ENCODE data around the gene UBE2G2.
A peak's percentile ranks its signal among the peaks of the same experiment; 100 is the strongest.

The UBE2G2 gene

DNA sequence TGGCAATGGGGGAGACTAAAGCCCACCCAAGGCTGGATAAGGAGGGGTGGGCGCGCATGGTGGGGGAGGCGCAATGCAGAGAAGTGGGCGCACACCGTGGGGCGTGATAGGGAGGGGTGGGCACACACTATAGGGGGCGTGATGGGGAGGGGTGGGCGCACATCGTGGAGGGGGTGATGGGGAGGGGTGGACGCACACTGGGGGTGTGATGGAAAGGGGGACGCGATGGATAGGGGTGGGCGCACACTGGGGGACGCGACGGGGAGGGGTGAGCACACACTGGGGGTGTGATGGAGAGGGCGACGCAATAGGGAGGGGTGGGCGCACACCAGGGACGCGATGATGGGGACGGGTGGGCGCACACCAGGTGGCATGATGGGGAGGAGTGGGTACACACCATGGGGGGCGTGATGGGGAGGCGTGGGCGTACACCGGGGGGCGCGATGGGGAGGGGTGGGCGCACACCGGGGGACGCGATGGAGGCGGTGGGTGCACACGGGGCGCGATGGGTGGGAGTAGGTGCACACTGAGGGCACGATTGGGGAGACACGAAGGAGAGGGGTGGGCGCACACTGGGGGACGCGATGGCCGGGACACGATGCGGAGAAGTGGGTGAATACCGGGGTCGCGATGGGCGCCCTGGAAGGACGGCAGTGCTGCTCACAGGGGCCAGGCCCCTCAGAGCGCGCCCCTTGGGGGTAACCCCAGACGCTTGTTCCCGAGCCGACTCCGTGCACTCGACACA lies 15.3 kb upstream of the UBE2G2 start:
- FAIRE-seq = no peak

DNA sequence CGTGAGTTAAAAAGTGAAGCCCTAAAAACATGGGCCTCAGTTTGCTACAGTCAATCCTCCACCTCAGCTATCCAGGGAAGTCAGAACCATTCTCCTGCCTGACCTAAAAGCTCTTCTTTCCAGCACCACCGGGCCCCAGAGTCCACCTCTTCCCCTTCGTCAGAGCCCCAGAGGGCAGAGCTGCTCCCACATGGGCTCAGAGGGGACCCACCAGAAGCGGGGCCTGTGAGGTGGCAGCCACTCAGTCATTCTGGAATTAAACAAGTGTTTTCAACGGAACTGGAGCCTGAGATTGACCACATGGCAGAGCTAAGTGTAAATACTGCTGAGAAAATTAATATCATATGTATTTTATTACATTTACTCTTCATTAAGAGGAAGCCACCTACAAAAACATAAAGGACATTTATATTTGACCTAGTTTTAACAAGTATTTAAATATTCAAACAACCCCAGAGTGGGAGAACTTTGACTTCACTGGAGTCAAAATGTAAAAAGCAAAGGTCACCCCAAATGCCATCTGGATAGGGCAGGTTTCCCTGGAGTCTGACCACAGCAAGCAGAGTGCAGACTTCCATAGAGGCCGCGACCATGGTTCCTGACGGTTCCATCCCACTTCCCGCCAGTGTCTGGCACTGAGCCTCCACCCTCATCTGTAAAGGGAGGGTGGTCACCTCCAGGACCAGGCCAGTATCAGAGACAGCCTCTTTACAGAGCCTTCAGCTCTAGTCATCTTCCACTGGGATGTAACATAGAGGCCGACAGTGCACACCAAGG lies 14.4 kb upstream of the UBE2G2 start:
- DNase-seq (ENCODE audit: insufficient read length, low spot score) (no peak), FAIRE-seq (no peak)

More for the DNA sequence above, 15.3 kb upstream of the UBE2G2 start:
- DNase-seq (ENCODE audit: insufficient read length, low spot score) = no peak

DNA sequence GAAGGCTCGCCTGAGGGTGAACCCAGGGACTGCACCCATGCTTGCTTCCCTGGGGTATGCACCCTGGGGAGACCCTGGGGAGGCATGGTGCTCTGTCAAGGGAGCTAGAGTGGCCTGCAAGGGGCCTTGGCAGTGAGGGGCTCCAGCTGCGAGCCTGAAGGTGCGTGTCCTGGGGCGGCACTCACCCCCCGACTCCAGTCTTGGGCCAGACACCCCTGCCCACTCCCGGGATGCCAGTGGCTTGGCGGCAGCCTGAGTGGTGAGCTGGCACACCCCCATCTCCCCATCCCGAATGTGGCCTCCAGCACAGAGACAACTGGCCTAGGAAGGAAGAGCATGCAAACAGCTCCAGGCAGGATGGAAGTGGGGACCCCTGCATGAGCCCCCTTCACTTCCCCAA lies 13.6 kb upstream of the UBE2G2 start:
- FAIRE-seq (no peak), DNase-seq (ENCODE audit: insufficient read length, low spot score) (no peak)

DNA sequence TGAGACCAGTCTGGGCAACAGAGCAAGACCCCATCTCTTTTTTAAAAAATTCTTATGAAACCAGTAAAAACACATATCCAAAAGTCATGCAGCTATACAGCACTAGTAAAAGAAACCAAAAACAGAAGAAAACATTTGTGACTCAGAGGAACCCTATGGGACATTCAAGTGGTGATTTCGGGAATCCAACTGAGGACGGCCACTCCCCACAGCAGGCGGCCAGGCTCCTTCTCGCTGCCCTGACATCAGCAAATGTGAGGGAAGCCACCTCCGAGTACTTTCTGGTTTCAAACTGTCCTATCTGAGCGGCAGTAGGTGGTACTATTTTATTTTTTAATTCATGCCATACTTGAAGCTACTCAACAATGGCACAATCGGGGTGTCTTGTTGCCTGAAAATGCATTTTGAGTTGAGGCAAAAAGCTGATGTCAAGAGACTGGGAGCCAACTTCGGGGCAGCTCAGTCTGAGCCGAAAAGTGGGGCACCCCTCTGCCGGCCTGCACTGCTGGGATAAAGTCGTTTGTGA lies 12.9 kb upstream of the UBE2G2 start:
- no peak for DNase-seq (ENCODE audit: insufficient read length, low spot score)
- no peak for FAIRE-seq

DNA sequence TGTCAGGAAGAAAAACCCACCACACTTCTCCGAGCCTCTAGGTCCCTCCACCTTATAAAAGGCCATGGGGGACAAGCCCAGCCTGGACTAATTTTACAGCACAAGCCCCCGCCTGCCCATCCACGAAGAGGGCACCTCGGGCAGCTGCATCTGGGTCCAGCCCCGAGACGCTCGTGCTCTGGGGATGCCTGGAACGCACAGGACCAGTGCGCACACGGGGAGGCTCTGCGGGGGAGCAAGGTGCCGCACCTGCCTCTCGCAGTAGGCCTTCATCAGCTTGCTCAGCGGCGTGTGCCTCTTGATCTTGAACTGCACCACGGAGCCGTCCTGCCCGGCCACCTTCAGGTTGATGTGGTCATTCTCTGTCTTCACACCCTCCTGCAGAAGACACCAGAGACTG lies 12.1 kb upstream of the UBE2G2 start:
- DNase-seq (ENCODE audit: insufficient read length, low spot score) (no peak), FAIRE-seq (no peak)

DNA sequence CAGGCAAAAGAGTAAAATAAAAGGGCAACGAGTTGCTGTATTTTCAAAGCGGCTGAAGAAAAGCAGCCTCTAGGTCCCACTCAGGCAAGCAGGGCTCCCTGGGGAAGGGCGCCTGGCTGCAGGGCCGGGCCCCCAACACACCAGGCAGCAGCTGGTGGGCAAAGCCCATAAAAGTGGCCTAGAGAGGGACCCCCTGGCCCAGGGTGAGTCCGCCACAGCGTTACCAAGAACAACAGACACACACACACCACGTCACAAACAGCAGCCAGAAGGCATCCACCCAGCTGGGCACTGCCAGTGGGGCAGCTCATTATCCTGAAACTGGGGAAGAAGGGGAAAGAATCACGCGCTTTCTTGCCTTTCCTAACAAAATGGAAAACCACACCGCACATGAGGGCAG lies 11.5 kb upstream of the UBE2G2 start:
- FAIRE-seq = no peak
- no peak for DNase-seq (ENCODE audit: insufficient read length, low spot score)

DNA sequence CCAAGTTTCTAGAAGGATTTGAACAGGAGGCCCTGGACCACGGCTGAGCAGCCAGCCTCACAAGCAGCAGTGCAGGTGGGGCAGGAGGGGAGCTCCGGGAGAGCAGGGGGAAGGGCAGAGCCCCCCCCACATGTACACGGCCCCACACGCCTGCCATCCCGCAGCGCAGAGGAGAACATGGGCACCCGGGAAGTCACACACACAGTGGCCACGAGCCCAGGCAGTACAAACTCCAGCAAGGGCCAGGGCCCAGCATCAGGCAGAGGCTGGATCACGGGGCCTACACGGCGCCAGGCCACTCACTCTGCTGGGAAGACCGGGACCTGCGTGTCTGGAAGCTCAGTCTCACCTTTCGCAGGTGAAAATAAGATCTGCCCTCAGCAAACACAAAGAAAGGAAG lies 11.0 kb upstream of the UBE2G2 start:
- no peak for FAIRE-seq

DNA sequence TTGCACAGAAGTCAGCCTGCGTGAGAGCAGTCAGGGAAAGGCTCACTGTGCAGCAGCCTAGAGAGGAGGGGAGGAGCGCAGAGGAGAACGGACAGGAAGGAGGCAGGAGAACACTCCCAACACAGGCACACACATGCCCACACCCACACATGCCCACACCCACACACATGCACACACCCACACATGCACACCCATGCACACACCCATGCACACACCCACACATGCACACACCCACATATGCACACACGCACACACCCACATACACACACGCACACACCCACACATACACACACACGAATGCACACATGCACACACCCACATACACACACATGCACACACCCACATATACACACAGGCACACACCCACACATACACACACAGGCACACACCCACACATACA lies 9.2 kb upstream of the UBE2G2 start:
- no peak for DNase-seq (ENCODE audit: insufficient read length, low spot score)
- peak; percentile 96 for FAIRE-seq

More for the DNA sequence above, 11.0 kb upstream of the UBE2G2 start:
- DNase-seq (ENCODE audit: insufficient read length, low spot score) = no peak

DNA sequence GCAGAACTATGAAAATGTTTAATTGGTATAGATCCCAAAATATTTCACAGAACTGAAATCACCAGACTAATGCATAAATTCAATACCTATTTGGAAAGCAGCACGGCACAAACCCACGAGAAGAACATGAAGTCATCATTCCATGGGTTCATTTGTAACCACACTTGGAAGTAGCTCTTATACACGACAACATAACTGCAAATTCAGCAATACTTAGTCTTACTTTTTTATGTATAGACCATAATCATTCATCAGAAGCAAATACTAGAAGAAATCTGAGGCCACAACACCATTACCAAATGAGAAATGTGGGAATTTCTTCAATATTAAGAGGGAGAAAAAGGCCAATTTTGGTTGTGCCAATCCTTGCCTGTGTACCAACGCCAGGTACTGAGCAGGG lies 4.2 kb upstream of the UBE2G2 start:
- FAIRE-seq (no peak), DNase-seq (ENCODE audit: insufficient read length, low spot score) (no peak)

DNA sequence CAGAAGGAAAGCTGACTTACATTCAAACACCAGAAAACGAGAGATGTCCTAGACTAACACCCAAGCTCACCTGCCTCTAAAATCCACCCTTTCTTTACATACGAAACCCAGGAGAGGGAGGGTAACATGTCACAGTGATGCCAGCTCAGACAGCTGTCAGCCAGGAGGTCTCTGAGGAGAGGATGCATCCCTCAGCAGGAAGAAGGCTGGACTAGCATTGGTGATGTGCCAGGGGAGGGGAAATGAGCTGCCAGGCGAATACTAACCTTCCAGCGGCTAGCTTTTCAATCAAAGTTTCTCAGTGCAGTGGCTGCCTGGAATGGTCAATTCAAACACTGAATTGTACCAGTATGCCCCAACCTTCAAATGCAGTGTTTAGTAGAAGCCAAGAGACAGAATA lies 3.6 kb upstream of the UBE2G2 start:
- FAIRE-seq = no peak

DNA sequence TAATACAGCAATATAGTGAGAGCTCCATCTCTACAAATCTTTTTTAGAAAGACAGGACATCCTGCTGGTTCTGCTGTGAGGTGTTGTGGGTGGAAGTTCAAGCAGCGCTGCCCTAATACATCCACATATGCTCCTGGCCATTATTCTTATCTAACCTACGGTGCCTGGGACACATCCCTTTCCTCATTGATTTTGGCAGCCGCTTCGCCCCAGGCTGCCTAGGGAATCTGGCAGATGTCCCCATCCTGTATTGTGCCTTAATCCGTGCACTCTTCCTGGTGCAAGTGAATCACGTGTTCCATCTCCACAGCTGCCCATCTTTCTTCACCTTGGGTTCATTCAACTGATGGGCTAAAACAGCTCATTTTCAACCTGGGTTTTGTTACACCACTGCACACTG lies 3.1 kb upstream of the UBE2G2 start:
- DNase-seq (ENCODE audit: insufficient read length, low spot score) (no peak), FAIRE-seq (no peak)

More for the DNA sequence above, 3.6 kb upstream of the UBE2G2 start:
- no peak for DNase-seq (ENCODE audit: insufficient read length, low spot score)

DNA sequence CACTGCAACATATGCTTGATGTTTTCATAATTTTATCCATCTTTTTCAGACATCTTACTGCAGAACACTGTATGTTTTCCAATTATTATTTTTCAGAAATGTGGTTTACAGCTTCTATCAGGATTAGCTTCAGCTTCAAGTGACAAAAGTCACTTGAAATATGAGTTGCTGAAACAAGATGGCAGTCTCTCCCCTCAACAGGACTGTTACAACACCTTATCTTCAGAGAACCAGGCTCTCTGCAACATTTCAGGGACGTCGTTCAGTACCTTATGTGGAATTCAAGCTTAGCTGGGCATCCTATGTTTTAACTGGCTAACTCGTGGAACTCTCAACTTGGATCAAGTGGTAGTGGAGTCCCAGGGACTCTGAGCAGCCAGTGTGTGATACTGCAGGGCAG lies 2.0 kb upstream of the UBE2G2 start:
- FAIRE-seq = no peak

DNA sequence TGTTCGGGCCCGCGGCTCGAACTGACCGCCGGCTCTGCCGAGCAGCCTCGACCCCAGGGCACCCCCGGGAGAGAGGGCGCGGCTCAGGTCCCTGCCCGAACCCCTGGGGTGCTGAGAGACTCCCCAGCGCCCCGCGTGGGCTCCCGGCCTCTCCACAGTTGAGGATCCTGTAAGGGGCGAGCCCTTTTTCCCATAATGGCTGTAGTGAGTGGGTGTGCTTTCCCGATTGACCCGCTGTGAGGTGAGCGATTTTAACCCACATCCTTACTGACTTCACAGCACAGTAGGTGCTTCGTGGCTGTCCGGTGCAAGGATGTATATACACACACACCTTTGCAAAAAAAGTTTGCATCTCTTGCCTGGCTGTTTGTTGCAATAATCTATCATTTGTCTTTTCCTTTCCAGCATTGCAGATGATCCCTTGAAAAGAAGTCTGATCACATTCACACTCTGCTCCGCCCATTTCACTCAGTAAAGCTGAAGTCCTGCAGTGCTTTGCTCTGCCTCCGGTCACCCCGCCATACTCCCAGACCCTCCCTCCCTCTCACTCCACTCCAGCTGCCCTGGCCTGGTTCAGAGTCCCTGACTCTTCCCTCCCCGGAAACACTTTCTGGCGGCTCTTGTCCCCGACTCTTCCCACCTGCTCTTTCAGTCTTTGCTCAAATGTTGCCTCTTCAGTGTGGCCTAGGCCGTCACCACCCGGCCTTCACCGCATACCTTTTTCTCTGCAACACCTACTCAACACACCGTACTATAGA lies 955 bp upstream of the UBE2G2 start:
- DNase-seq (ENCODE audit: insufficient read length, low spot score) = peak; percentile 21
- no peak for FAIRE-seq

More for the DNA sequence above, 2.0 kb upstream of the UBE2G2 start:
- no peak for DNase-seq (ENCODE audit: insufficient read length, low spot score)

DNA sequence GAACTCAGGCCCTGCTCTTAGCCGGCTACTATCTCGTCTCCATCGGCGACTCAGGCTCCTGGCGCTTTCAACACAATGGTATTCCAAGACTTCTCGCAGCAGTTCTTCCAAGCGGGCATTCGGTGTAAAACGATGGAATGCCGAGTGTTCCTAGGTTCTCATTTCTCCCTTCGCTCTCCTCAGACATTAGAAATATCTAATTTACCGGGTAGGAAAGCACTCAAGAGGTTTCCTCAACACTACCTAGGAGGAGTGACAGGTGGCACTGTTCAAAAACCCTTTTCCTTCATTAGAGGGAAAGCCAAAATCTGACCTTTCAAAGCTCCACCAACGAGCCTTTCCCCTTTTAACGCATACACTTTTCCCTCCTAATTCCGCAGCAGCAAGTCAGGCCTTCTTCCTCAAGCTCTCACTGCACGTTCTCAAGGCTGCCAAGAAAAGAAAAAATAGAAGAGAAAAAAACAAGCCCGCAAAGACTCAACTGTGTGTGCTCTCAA lies 601 bp downstream of the UBE2G2 start:
- FAIRE-seq (no peak), DNase-seq (ENCODE audit: insufficient read length, low spot score) (peak; percentile 60)

DNA sequence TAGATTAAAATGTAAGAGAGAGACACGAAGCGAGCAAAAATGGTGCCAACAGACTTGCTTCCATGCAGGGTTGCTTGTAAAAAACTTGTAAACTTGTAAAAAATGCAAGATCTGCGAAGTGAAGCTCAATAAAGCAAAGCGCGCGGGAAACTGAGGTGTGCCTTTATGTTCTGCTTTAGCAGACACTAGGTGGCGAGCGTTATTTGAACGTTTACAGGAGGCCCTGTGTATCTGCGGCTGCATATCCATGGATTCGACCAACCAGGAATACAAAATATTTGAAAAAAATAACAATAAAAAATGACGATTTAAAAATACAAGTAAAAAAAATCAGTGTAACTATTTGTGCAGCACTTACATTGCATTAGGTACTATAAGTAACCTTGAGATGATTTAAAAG lies 1.5 kb downstream of the UBE2G2 start:
- DNase-seq (ENCODE audit: insufficient read length, low spot score) (no peak), FAIRE-seq (no peak)

DNA sequence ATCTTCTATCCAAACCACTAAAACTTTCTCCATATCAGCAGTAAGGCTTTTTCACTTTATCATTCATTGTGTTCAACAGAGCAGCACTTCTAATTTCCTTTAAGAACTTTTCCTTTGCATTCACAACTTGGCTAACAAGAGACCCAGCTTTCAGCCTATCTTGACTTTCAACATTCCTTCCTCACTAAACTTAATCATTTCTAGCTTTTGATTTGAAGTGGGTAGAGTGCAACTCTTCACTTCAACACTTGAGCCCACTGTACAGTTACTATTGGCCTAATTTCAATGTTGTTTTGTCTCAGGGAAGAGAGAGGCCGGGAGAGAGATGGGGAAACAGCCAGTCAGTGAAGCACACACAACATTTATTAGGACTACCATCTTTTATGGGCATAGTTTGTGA lies 2.0 kb downstream of the UBE2G2 start:
- no peak for DNase-seq (ENCODE audit: insufficient read length, low spot score)
- no peak for FAIRE-seq

DNA sequence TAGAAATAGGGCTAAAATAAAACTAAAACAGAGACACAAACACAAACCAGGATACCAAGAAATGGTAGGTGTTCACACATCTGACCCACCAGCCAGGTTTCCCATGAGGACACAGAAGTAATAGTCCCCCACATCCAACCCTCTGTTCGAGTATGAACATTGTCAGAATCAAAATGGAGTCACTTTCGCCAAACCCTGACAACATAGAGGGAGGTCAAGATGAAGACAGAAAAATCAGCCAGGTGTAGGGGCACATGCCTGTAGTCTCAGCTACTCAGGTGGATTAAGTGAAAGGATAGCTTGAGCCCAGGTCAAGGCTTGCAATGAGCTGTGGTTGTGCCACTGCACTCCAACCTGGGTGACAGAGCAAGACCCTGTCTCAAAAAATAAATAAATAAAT lies 3.8 kb downstream of the UBE2G2 start:
- FAIRE-seq = no peak
- no peak for DNase-seq (ENCODE audit: insufficient read length, low spot score)

DNA sequence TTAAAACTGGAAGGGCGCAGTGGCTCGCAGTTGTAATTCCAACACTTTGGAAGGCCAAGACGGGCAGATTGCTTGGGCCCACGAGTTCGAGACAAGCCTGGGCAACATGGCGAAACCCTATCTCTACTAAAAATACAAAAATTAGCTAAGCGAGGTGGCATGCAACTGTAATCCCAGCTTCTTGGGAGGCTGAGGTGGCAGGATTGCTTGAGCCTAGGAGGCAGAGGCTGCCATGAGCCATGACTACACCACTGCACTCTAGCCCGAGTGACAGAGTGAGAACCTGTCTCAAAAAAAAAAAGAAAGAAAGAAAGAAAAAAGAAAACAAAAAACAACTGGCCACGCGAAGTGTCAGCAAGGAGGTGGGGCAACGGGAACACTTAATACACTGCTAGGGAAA lies 6.3 kb downstream of the UBE2G2 start:
- FAIRE-seq (no peak), DNase-seq (ENCODE audit: insufficient read length, low spot score) (no peak)

DNA sequence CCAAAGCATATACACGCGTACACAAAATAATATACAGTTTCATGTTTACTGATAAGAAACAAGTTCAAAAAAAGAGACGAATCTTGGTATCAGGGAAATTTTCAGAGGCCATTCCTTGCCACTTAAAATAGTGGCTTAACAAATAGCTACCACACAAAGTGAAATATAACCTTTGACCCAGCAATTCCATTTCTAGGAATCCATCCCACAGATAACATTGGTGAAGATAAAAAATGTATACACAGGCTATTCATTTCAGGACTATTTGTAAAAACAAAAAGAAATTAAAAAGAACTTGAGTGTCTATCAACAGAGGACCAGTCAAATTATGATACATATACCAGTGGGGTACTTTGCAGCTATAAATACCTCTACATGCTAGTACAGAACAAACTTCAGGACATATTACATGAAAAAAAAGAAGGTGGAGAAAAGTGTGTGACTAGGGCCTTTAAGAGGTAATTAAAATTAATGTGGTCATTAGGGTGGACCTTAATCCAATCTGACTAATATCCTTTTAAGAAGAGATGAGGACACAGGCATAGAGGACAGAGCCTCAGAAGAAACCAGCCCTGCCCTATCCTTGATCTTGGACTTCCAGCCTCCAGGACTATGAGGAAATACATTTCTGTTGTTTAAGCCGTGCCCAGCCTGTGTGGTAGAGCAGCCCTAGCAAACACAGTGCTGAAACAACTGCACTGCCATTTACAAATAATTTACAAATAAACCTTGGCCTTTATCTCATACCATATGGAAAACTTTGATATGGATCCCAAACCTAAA lies 7.8 kb downstream of the UBE2G2 start:
- FAIRE-seq = no peak

More for the DNA sequence above, 7.8 kb downstream of the UBE2G2 start:
- DNase-seq (ENCODE audit: insufficient read length, low spot score) = no peak

All from HTR-8/SVneo (cell line).